Epithelial cell of proximal tubule (primary cell): ENCODE data around the gene LOXL1. TPM values are rescaled to one million over a fixed set of nuclear protein-coding genes. Genes with fewer than 3 reads are reported as not detected.

ENCODE experiments used
- DNase-seq: peaks from one replicate; pipeline ENCODE4 v3.0.0-alpha.2; 2011; ENCODE audit warnings: low read depth
- H3K4me3 ChIP-seq: 2 replicates; pipeline ENCODE4 v1.5.1; 2011; ENCODE audit warnings: low read depth, mild to moderate bottlenecking, low read length
- total RNA-seq: library from RNA; depleted of rRNA; stranded (reverse); fragments of >200 nt; gene quantifications from 2 replicates; pipeline ENCODE4 v1.2.3, GENCODE V29; 2015
- TF ChIP-seq, protein P1 (sequence below): conservative IDR thresholded peaks from 2 replicates; pipeline ENCODE4 v1.5.1; 2012; ENCODE audit warnings: low read depth, mild to moderate bottlenecking, low read length

LOXL1 gene
- total RNA-seq, result 48.7 and 120 TPM in 2 replicates

DNA sequence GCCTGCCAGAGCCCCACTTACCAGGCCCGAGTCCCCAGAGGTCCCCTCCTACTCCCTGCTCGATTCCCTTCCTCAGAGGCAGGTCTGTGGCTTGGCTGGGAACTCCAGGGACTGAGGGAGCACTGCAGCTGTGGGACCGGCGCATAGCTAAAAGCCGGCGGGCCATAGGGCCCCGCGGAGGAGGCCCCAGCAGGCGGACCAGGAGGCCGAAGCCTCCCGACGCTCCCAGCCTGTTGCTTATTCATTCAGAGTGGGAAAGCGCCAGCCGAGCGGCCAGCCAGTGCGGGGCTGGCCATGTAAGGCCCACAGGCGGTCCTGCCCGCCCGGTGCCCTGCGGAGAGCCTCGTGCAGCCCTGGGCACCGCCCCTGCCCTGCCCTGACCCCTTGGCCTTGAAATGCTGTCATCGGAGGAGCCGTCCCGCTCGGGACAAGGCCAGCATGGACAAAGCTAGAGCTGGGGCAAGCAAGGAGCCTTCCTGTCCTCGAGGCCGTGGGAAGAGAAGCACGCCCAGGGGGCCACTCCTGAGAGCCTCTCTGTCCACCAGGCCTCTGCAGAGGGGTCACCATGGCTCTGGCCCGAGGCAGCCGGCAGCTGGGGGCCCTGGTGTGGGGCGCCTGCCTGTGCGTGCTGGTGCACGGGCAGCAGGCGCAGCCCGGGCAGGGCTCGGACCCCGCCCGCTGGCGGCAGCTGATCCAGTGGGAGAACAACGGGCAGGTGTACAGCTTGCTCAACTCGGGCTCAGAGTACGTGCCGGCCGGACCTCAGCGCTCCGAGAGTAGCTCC is at the start of gene LOXL1:
TSS of gene LOXL1 (plus strand) at position 244 of the 784 bp plus-strand sequence. CDS start at position 566, 322 bp downstream.
- H3K4me3 ChIP-seq, result peak within 1 kb of the TSS; percentile 62
- TF ChIP-seq, protein P1, sequence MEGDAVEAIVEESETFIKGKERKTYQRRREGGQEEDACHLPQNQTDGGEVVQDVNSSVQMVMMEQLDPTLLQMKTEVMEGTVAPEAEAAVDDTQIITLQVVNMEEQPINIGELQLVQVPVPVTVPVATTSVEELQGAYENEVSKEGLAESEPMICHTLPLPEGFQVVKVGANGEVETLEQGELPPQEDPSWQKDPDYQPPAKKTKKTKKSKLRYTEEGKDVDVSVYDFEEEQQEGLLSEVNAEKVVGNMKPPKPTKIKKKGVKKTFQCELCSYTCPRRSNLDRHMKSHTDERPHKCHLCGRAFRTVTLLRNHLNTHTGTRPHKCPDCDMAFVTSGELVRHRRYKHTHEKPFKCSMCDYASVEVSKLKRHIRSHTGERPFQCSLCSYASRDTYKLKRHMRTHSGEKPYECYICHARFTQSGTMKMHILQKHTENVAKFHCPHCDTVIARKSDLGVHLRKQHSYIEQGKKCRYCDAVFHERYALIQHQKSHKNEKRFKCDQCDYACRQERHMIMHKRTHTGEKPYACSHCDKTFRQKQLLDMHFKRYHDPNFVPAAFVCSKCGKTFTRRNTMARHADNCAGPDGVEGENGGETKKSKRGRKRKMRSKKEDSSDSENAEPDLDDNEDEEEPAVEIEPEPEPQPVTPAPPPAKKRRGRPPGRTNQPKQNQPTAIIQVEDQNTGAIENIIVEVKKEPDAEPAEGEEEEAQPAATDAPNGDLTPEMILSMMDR, result no peak
- no peak for DNase-seq

DNA sequence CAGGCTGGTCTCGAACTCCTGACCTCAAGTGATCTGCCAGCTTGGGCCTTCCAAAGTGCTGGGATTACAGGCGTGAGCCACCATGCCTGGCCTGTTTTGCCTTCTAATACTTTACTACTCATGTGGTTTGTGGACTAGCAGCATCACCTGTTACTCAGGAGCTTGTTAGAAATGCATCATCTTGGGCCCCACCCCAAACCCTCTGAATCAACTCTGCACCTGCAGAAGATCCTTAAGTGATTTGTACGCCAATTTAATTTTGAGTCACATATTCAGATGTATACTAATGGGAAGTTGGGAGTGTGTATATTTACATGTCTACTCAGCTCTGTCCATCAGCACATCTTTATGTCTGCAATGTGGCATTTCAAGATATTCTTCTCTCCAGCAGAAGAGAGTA is 46.8 kb upstream of the LOXL1 start:
- H3K4me3 ChIP-seq, result no peak overlapping the region
- no peak for DNase-seq
- TF ChIP-seq, protein P1, result no peak

GRCh38 chr15:73881579-73882320 is 44.5 kb upstream of the LOXL1 start:
- no peak for DNase-seq
- TF ChIP-seq, protein P1, result no peak
- no peak overlapping the region for H3K4me3 ChIP-seq

GRCh38 chr15:73882761-73883419 is 43.4 kb upstream of the LOXL1 start:
- TF ChIP-seq, protein P1, result no peak
- no peak for DNase-seq
- H3K4me3 ChIP-seq, result no peak overlapping the region

DNA sequence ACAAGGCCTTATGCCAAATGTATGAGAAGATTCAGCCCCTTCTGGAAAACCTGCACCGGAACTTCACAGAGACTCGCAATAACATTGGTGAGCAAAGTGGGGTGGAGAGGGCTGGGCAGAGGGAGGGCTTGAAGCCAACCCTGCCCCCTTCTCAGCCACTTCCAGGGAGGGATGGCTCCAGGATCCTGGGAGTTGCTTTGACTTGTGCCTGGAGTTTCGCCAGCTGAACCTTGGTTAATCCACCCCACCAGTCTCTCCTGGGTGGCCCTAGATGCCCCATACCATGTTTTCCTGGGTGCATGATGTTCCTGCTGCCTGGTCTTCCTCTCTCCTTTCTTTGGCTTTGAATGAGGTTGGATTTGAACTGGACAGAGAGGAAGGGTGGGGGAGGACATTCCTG is 42.1 kb upstream of the LOXL1 start:
- TF ChIP-seq, protein P1, result no peak
- no peak overlapping the region for H3K4me3 ChIP-seq
- no peak for DNase-seq

DNA sequence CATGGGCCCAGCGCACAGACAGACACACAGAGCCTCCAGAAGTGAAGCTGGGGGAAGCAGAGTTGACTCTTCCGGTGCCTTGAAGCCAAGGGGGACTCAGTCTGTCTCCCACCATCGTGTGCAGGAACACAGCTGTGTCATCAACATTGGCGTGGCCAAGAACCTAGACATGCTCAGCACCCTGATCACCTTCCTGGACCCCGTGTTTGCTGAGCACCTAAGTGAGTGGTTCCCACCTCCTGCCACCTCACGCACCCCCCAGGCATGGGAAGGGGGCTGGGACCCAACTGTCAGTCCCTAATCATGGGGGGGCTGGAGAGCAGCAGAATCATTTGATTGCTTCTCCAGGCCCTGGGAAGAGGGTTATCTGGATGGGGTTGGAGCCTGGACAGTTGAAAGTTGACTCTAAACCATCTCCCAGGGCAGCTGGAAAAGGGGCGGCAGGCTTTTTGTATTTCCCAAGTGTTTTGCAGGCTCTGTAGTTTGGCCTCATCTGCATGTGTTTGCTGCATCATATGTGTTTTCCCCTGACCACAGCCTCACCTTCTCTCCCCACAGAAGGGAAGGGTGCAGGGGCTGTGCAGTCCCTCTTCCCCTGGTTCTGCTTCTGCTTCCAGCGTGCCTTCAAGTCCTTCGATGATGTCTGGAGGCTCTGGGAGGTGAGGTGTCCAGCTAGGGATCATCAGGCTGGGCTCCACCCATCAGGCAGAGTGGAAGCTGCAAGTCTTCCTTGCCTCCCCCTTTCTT is 40.1 kb upstream of the LOXL1 start:
- no peak overlapping the region for H3K4me3 ChIP-seq
- TF ChIP-seq, protein P1, result no peak
- DNase-seq, result no peak
